ENCODE results near the gene FHOD1. TPM values are rescaled to one million over a fixed set of nuclear protein-coding genes. Genes with fewer than 3 reads are reported as not detected.

The FHOD1 gene
- total and polyA plus RNA-seq, 9 of the 15 experiments (the other 6 are each of a cell fraction or from before 2014, with no cell fraction given): 18.7 to 126 (median 32.3) TPM

GRCh38 chr16:67190448-67191399, 56.6 kb downstream of the FHOD1 start (continued):
- TF ChIP-seq HDAC6 (IDR thresholded peaks at IDR 0.05; ENCODE audit: low read depth, low read length): no peak
- TF ChIP-seq ZNF324 (CRISPR knock-in tag; IDR thresholded peaks at IDR 0.05): no peak
- no peak for TF ChIP-seq ZNF444 (CRISPR knock-in tag; IDR thresholded peaks at IDR 0.05)
- no peak for TF ChIP-seq NFE2 (IDR thresholded peaks at IDR 0.05; ENCODE audit: low read depth)
- TF ChIP-seq YY1 (IDR thresholded peaks at IDR 0.05; ENCODE audit: borderline replicate concordance in 1 of 3, control insufficient read depth in 1 of 3, extremely low read depth in 1 of 3, insufficient read depth in 3 of 3, insufficient read length in 1 of 3, insufficient replicate concordance in 2 of 3, low read depth in 1 of 3, low read length in 2 of 3): peak in 1 of 3 experiments; percentile 43
- TF ChIP-seq TEAD1 (CRISPR knock-in tag; IDR thresholded peaks at IDR 0.05): no peak
- TF ChIP-seq MXD1 (CRISPR knock-in tag; IDR thresholded peaks at IDR 0.05; ENCODE audit: borderline replicate concordance, poor library complexity, severe bottlenecking): no peak
- TF ChIP-seq PKNOX1 (IDR thresholded peaks at IDR 0.05): no peak
- no peak for TF ChIP-seq STAG1 (CRISPR knock-in tag; IDR thresholded peaks at IDR 0.05; ENCODE audit: borderline replicate concordance)
- TF ChIP-seq PHB (CRISPR knock-in tag; IDR thresholded peaks at IDR 0.05): no peak
- TF ChIP-seq NR0B1 (IDR thresholded peaks at IDR 0.05; ENCODE audit: partially characterized antibody): no peak
- peak; percentile 82 for TF ChIP-seq FOSL1 (tag; conservative IDR thresholded peaks at IDR 0.05)
- no peak for TF ChIP-seq ZKSCAN3 (CRISPR knock-in tag; IDR thresholded peaks at IDR 0.05)
- TF ChIP-seq EWSR1 (IDR thresholded peaks at IDR 0.05; ENCODE audit: borderline replicate concordance, low read depth, partially characterized antibody): no peak
- TF ChIP-seq RFX5 (IDR thresholded peaks at IDR 0.05; ENCODE audit: low read depth, low read length): no peak
- TF ChIP-seq FUS (optimal IDR thresholded peaks at IDR 0.05; ENCODE audit: low read depth, low read length): no peak
- no peak for TF ChIP-seq ZNF507 (tag; conservative IDR thresholded peaks at IDR 0.05)
- TF ChIP-seq SAP30 (IDR thresholded peaks at IDR 0.05; ENCODE audit: borderline replicate concordance, insufficient read depth, low read depth, low read length, poor library complexity, severe bottlenecking): no peak
- TF ChIP-seq PATZ1 (CRISPR knock-in tag; IDR thresholded peaks at IDR 0.05; ENCODE audit: borderline replicate concordance): no peak
- no peak for TF ChIP-seq ZNF124 (CRISPR knock-in tag; IDR thresholded peaks at IDR 0.05)
- peak; percentile 88 for TF ChIP-seq DPF2 (IDR thresholded peaks at IDR 0.05)
- TF ChIP-seq EP300 (IDR thresholded peaks at IDR 0.05; ENCODE audit: low read length): peak; percentile 19; the same call in 1 of the 2 replicates
- no peak for TF ChIP-seq DACH1 (IDR thresholded peaks at IDR 0.05; ENCODE audit: partially characterized antibody)

Data from K562 (cell line).